Neural cell (in vitro differentiated cells): ENCODE measurements around the gene PPFIBP1. TPM values are rescaled to one million over a fixed set of nuclear protein-coding genes. Genes with fewer than 3 reads are reported as not detected.

ENCODE experiments used
- H2AFZ ChIP-seq: fragments of 200-600, 300-800 bp; sonication (generic), shearing (Covaris generic); 2 replicates; pipeline ENCODE4 v1.6.0; 2014; ENCODE audit warnings: low read depth, mild to moderate bottlenecking, antibody characterized with exemption, low read length, moderate library complexity
- H3F3A ChIP-seq: fragments of 200-600 bp; shearing (Covaris generic); 2 replicates; pipeline ENCODE4 v1.6.1; 2016; ENCODE audit warnings: mild to moderate bottlenecking, moderate library complexity, mixed read lengths, antibody characterized with exemption, low read length; ENCODE audit not compliant: insufficient read depth, poor library complexity, severe bottlenecking
- H3K27ac ChIP-seq: fragments of 200-600, 300-800 bp; sonication (generic), shearing (Covaris generic); 2 replicates; pipeline ENCODE4 v1.5.1; 2014; ENCODE audit warnings: mild to moderate bottlenecking, low read length, moderate library complexity
- H3K27me3 ChIP-seq: fragments of 300-800, 200-600 bp; sonication (generic), shearing (Covaris generic); 2 replicates; pipeline ENCODE4 v1.6.0; 2014; ENCODE audit warnings: mild to moderate bottlenecking, low read depth, low read length, moderate library complexity; ENCODE audit not compliant: insufficient read depth
- H3K36me3 ChIP-seq: fragments of 300-800, 200-600 bp; sonication (generic), shearing (Covaris generic); 2 replicates; pipeline ENCODE4 v1.5.1; 2014; ENCODE audit warnings: mild to moderate bottlenecking, antibody characterized with exemption, low read length, moderate library complexity; ENCODE audit not compliant: insufficient read depth
- H3K4me2 ChIP-seq: fragments of 300-800, 200-600 bp; sonication (generic), shearing (Covaris generic); 2 replicates; pipeline ENCODE4 v1.6.0; 2014; ENCODE audit warnings: mild to moderate bottlenecking, low read length
- H3K4me3 ChIP-seq: fragments of 300-800, 200-600 bp; sonication (generic), shearing (Covaris generic); 2 replicates; pipeline ENCODE4 v1.5.1; 2014; ENCODE audit warnings: mild to moderate bottlenecking, low read length, moderate library complexity
- H3K79me2 ChIP-seq: fragments of 200-600 bp; shearing (Covaris generic); replicated peaks from 2 replicates; pipeline ENCODE4 v1.6.0; 2014; ENCODE audit warnings: mild to moderate bottlenecking, low read length, moderate library complexity; ENCODE audit not compliant: insufficient read depth
- H3K9ac ChIP-seq: fragments of 300-800, 200-600 bp; sonication (generic), shearing (Covaris generic); 2 replicates; pipeline ENCODE4 v1.6.1; 2016; ENCODE audit warnings: mild to moderate bottlenecking, low read length, mixed read lengths
- H3K9me2 ChIP-seq: fragments of 200-600 bp; shearing (Covaris generic); 2 replicates; pipeline ENCODE4 v1.6.1; 2016; ENCODE audit warnings: mild to moderate bottlenecking, low read length, mixed read lengths; ENCODE audit not compliant: insufficient read depth
- H3K9me3 ChIP-seq: fragments of 200-600, 300-800 bp; sonication (generic), shearing (Covaris generic); 2 replicates; pipeline ENCODE4 v1.6.1; 2016; ENCODE audit warnings: mild to moderate bottlenecking, mixed run types, low read length, moderate library complexity, mixed read lengths
- H4K20me1 ChIP-seq: fragments of 200-600 bp; shearing (Covaris generic); 2 replicates; pipeline ENCODE4 v1.6.1; 2016; ENCODE audit warnings: mild to moderate bottlenecking, mixed run types; ENCODE audit not compliant: insufficient read depth
- CTCF ChIP-seq: fragments of 450-650 bp; IDR thresholded peaks from 2 replicates; pipeline ENCODE4 v1.5.1; 2014; ENCODE audit warnings: antibody characterized with exemption, mild to moderate bottlenecking, moderate library complexity; ENCODE audit not compliant: poor library complexity, severe bottlenecking
- EP300 ChIP-seq: fragments of 450-650 bp; conservative IDR thresholded peaks from 2 replicates; pipeline ENCODE4 v1.6.1; 2014; ENCODE audit warnings: antibody characterized with exemption, mild to moderate bottlenecking, moderate library complexity; ENCODE audit not compliant: poor library complexity, severe bottlenecking
- EZH2 ChIP-seq: fragments of 200-600, 300-800 bp; shearing (Covaris generic), sonication (generic); IDR thresholded peaks from 2 replicates; pipeline ENCODE4 v1.6.1; 2014; ENCODE audit warnings: antibody characterized with exemption, low read length, borderline replicate concordance, mild to moderate bottlenecking; ENCODE audit not compliant: insufficient read depth, poor library complexity, severe bottlenecking
- MXI1 ChIP-seq: fragments of 450-650 bp; conservative IDR thresholded peaks from 2 replicates; pipeline ENCODE4 v1.6.1; 2014; ENCODE audit warnings: antibody characterized with exemption, mild to moderate bottlenecking; ENCODE audit not compliant: poor library complexity, severe bottlenecking
- POLR2AphosphoS5 ChIP-seq: IDR thresholded peaks from 2 replicates; pipeline ENCODE4 v1.6.1; 2012
- RAD21 ChIP-seq: fragments of 450-650 bp; conservative IDR thresholded peaks from 2 replicates; pipeline ENCODE4 v1.6.1; 2014; ENCODE audit warnings: antibody characterized with exemption, mild to moderate bottlenecking, moderate library complexity
- REST ChIP-seq: IDR thresholded peaks from 2 replicates; pipeline ENCODE4 v1.6.1; 2012; ENCODE audit warnings: borderline replicate concordance
- SMC3 ChIP-seq: fragments of 450-650 bp; conservative IDR thresholded peaks from 2 replicates; pipeline ENCODE4 v1.6.1; 2014; ENCODE audit warnings: antibody characterized with exemption, mild to moderate bottlenecking, moderate library complexity; ENCODE audit not compliant: poor library complexity
- TAF1 ChIP-seq: IDR thresholded peaks from 2 replicates; pipeline ENCODE4 v1.6.1; 2012; ENCODE audit warnings: low read depth
- polyA plus RNA-seq: library from polyadenylated mRNA; depleted of rRNA; stranded (reverse); fragments of >200 nt; gene quantifications from 2 replicates; pipeline ENCODE4 v1.2.3, GENCODE V29; 2014

The PPFIBP1 gene
- polyA plus RNA-seq, 1 donor from 2014 or later: 30.2 TPM

GRCh38 chr12:27504507-27504906 is 19.5 kb upstream of the PPFIBP1 start:
- H3K9me3 ChIP-seq: no peaks in the 10 kb centered on the region
- no peak overlapping the region for H2AFZ ChIP-seq
- TF ChIP-seq EZH2: no peak
- TF ChIP-seq CTCF: no peak
- TF ChIP-seq REST: no peak
- H3K79me2 ChIP-seq: no peaks in the 10 kb centered on the region
- no peak overlapping the region for H3K4me2 ChIP-seq
- H3K4me3 ChIP-seq: no peak overlapping the region
- no peaks in the 10 kb centered on the region for H3K27me3 ChIP-seq
- no peak overlapping the region for H3K27ac ChIP-seq
- H3F3A ChIP-seq: no peaks in the 10 kb centered on the region
- H3K9ac ChIP-seq: no peak overlapping the region
- H3K36me3 ChIP-seq: no peaks in the 10 kb centered on the region
- H4K20me1 ChIP-seq: no peaks in the 10 kb centered on the region
- H3K9me2 ChIP-seq: no peaks in the 10 kb centered on the region

- no peak overlapping the region for H3K4me2 ChIP-seq
- no peak for TF ChIP-seq TAF1
- TF ChIP-seq RAD21: no peak
- no peak for TF ChIP-seq MXI1
- no peak for TF ChIP-seq SMC3
- no peak for TF ChIP-seq EP300
- TF ChIP-seq POLR2AphosphoS5: no peak
- no peak for TF ChIP-seq CTCF
- no peak for TF ChIP-seq REST
- no peak for TF ChIP-seq EZH2
- H3K27ac ChIP-seq: no peak overlapping the region
- no peaks in the 10 kb centered on the region for H3K9me2 ChIP-seq
- no peak overlapping the region for H2AFZ ChIP-seq
- H3K79me2 ChIP-seq: no peaks in the 10 kb centered on the region
- no peaks in the 10 kb centered on the region for H3K27me3 ChIP-seq
- H3K9me3 ChIP-seq: no peaks in the 10 kb centered on the region
- no peak overlapping the region for H3K9ac ChIP-seq
- H4K20me1 ChIP-seq: no peaks in the 10 kb centered on the region
- no peak overlapping the region for H3K4me3 ChIP-seq
- no peaks in the 10 kb centered on the region for H3K36me3 ChIP-seq
- no peaks in the 10 kb centered on the region for H3F3A ChIP-seq
Measured at GRCh38 chr12:27505109-27505508, 18.9 kb upstream of the PPFIBP1 start.
